ENCODE results near the gene STAMBP.
"Not testable (repeated sequence)": the region's sequence is repeated elsewhere in the genome, so short reads cannot be mapped to it uniquely, and the experiment has no call there.

STAMBP gene

GRCh38 chr2:73837847-73838585 is 9.3 kb downstream of the STAMBP start:
- DNase-seq = peak; percentile 60 to 67

GRCh38 chr2:73838889-73839534 is 10.3 kb downstream of the STAMBP start:
- no peak for DNase-seq

- DNase-seq = no peak
These were observed 11.1 kb downstream of the STAMBP start for GRCh38 chr2:73839653-73840411.

GRCh38 chr2:73841912-73842738 is 13.4 kb downstream of the STAMBP start:
- no peak for DNase-seq

- DNase-seq = no peak
These were observed 13.9 kb downstream of the STAMBP start for GRCh38 chr2:73842739-73843019.

- DNase-seq = no peak
These were observed 15.3 kb downstream of the STAMBP start for GRCh38 chr2:73844087-73844486.

- DNase-seq = no peak
These were observed 21.2 kb downstream of the STAMBP start for GRCh38 chr2:73850009-73850408.

- no peak for DNase-seq
These were observed 22.5 kb downstream of the STAMBP start for GRCh38 chr2:73851274-73851673.

- DNase-seq = no peak
These were observed 23.3 kb downstream of the STAMBP start for GRCh38 chr2:73852020-73852419.

GRCh38 chr2:73855526-73855925 is 26.8 kb downstream of the STAMBP start:
- DNase-seq = no peak

- no peak for DNase-seq
These were observed 27.5 kb downstream of the STAMBP start for GRCh38 chr2:73856214-73856613.

- DNase-seq = peak in 1 of 2 donors; percentile 20
These were observed 31.2 kb downstream of the STAMBP start for GRCh38 chr2:73859721-73860586.

GRCh38 chr2:73862987-73863386 is 34.2 kb downstream of the STAMBP start:
- no peak for DNase-seq

GRCh38 chr2:73868204-73868978 is 39.6 kb downstream of the STAMBP start:
- DNase-seq = no peak

- no peak for DNase-seq
These were observed 41.3 kb downstream of the STAMBP start for GRCh38 chr2:73870084-73870483.

- DNase-seq = peak; percentile 72 to 90
These were observed 48.5 kb downstream of the STAMBP start for GRCh38 chr2:73877071-73877802.

GRCh38 chr2:73877984-73878383 is 49.2 kb downstream of the STAMBP start:
- DNase-seq = not testable (repeated sequence)

GRCh38 chr2:73885406-73885805 is 56.6 kb downstream of the STAMBP start:
- DNase-seq = no peak

GRCh38 chr2:73886357-73886756 is 57.6 kb downstream of the STAMBP start:
- DNase-seq = no peak

Data from inflammatory macrophage (primary cell).